Jurkat, Clone E6-1 (cell line): Measurements from ENCODE around the gene CFAP221.

ENCODE experiments used
- DNase-seq: peaks from one replicate; pipeline ENCODE4 v3.0.0-alpha.2; 2011; ENCODE audit warnings: low read depth, low spot score
- H3K4me3 ChIP-seq: 2 replicates; pipeline ENCODE4 v1.5.1; 2011; ENCODE audit warnings: mild to moderate bottlenecking, low read length, control low read depth, moderate library complexity

CFAP221 gene

GRCh38 chr2:119706221-119706620 is 162.0 kb downstream of the CFAP221 start:
- no peak for DNase-seq
- H3K4me3 ChIP-seq, result no peak overlapping the region
